IPS-18a (cell line): ENCODE measurements around the gene ATP4A.
"Not testable (repeated sequence)": the region's sequence is repeated elsewhere in the genome, so short reads cannot be mapped to it uniquely, and the experiment has no call there.

Experiments used
- H3K27ac ChIP-seq: one replicate; pipeline ENCODE4 v1.5.1; 2013; ENCODE audit warnings: low read length
- H3K27me3 ChIP-seq: one replicate; pipeline ENCODE4 v1.6.1; 2013; ENCODE audit warnings: mild to moderate bottlenecking, low read length; ENCODE audit not compliant: control insufficient read depth, insufficient read depth
- H3K36me3 ChIP-seq: one replicate; pipeline ENCODE4 v1.6.1; 2013; ENCODE audit warnings: low read depth, low read length; ENCODE audit not compliant: control insufficient read depth
- H3K4me1 ChIP-seq: one replicate; pipeline ENCODE4 v1.6.1; 2013; ENCODE audit warnings: low read depth, low read length; ENCODE audit not compliant: control insufficient read depth
- H3K4me3 ChIP-seq: one replicate; pipeline ENCODE4 v1.5.1; 2013; ENCODE audit warnings: low read length
- H3K9ac ChIP-seq: one replicate; pipeline ENCODE4 v1.6.1; 2013; ENCODE audit warnings: mild to moderate bottlenecking, low read length, moderate library complexity
- H3K9me3 ChIP-seq: one replicate; pipeline ENCODE4 v1.6.1; 2013; ENCODE audit warnings: low read depth, low read length; ENCODE audit not compliant: control insufficient read depth

ATP4A gene

GRCh38 chr19:35595026-35595425, 31.6 kb upstream of the ATP4A start:
- H3K9me3 ChIP-seq, H3K27me3 ChIP-seq, H3K4me1 ChIP-seq, H3K9ac ChIP-seq, H3K36me3 ChIP-seq, H3K27ac ChIP-seq, H3K4me3 ChIP-seq: not testable (repeated sequence)

GRCh38 chr19:35592226-35592625, 28.8 kb upstream of the ATP4A start:
- H3K9me3 ChIP-seq = no peaks in the 10 kb centered on the region

GRCh38 chr19:35590875-35591274, 27.4 kb upstream of the ATP4A start:
- Histone ChIP-seq H3K9me3 (no peaks in the 10 kb centered on the region), H3K4me1 (no peaks in the 10 kb centered on the region), H3K27me3 (peaks cover 11% of the 10 kb centered on the region), H3K9ac (no peak overlapping the region), H3K27ac (no peak overlapping the region), H3K4me3 (no peak overlapping the region), H3K36me3 (no peaks in the 10 kb centered on the region)

More at GRCh38 chr19:35592226-35592625, 28.8 kb upstream of the ATP4A start:
- H3K27ac ChIP-seq = no peak overlapping the region
- H3K4me1 ChIP-seq = no peaks in the 10 kb centered on the region
- no peak overlapping the region for H3K9ac ChIP-seq
- H3K36me3 ChIP-seq = no peaks in the 10 kb centered on the region
- peaks cover 10% of the 10 kb centered on the region for H3K27me3 ChIP-seq
- H3K4me3 ChIP-seq = no peak overlapping the region

GRCh38 chr19:35587321-35587720, 23.9 kb upstream of the ATP4A start:
- no peaks in the 10 kb centered on the region for H3K4me1 ChIP-seq
- no peak overlapping the region for H3K9ac ChIP-seq
- H3K36me3 ChIP-seq = no peaks in the 10 kb centered on the region
- H3K27me3 ChIP-seq = peaks cover 22% of the 10 kb centered on the region
- no peak overlapping the region for H3K4me3 ChIP-seq
- H3K9me3 ChIP-seq = no peaks in the 10 kb centered on the region
- H3K27ac ChIP-seq = no peak overlapping the region

- no peak within 1 kb of the TSS for H3K4me3 ChIP-seq
- no peak within 1 kb of the TSS for H3K27ac ChIP-seq
- H3K9me3 ChIP-seq = no peaks in the 10 kb centered on the region
- H3K9ac ChIP-seq = no peak within 1 kb of the TSS
- peaks cover 22% of the 10 kb centered on the region for H3K27me3 ChIP-seq
- H3K4me1 ChIP-seq = no peaks in the 10 kb centered on the region
- no peaks in the 10 kb centered on the region for H3K36me3 ChIP-seq
Observed at GRCh38 chr19:35585848-35586247, 22.4 kb upstream of the ATP4A start, which contains the start of gene PMIS2. Gene PMIS2, plus strand, starts transcription at chr19:35586173. Its CDS starts 87 bp downstream, at chr19:35586260.

- H3K27ac ChIP-seq = no peak overlapping the region
- no peak overlapping the region for H3K9ac ChIP-seq
- H3K27me3 ChIP-seq = peaks cover 17% of the 10 kb centered on the region
- H3K4me3 ChIP-seq = no peak overlapping the region
- H3K4me1 ChIP-seq = no peaks in the 10 kb centered on the region
- H3K9me3 ChIP-seq = no peaks in the 10 kb centered on the region
- no peaks in the 10 kb centered on the region for H3K36me3 ChIP-seq
Observed at GRCh38 chr19:35582760-35583159, 19.3 kb upstream of the ATP4A start.

- Histone ChIP-seq H3K9me3 (no peaks in the 10 kb centered on the region), H3K4me3 (no peak overlapping the region), H3K27me3 (no peaks in the 10 kb centered on the region), H3K36me3 (no peaks in the 10 kb centered on the region), H3K4me1 (no peaks in the 10 kb centered on the region), H3K27ac (no peak overlapping the region), H3K9ac (no peak overlapping the region)
Observed at GRCh38 chr19:35578707-35579106, 15.2 kb upstream of the ATP4A start.

GRCh38 chr19:35577918-35578317, 14.5 kb upstream of the ATP4A start:
- H3K9me3 ChIP-seq = no peaks in the 10 kb centered on the region
- no peak overlapping the region for H3K9ac ChIP-seq
- H3K36me3 ChIP-seq = no peaks in the 10 kb centered on the region
- no peak overlapping the region for H3K27ac ChIP-seq
- no peaks in the 10 kb centered on the region for H3K4me1 ChIP-seq
- no peaks in the 10 kb centered on the region for H3K27me3 ChIP-seq
- H3K4me3 ChIP-seq = no peak overlapping the region

- H3K4me3 ChIP-seq = no peak overlapping the region
- no peaks in the 10 kb centered on the region for H3K36me3 ChIP-seq
- no peaks in the 10 kb centered on the region for H3K9me3 ChIP-seq
- no peaks in the 10 kb centered on the region for H3K27me3 ChIP-seq
- no peak overlapping the region for H3K9ac ChIP-seq
- no peaks in the 10 kb centered on the region for H3K4me1 ChIP-seq
- H3K27ac ChIP-seq = no peak overlapping the region
Observed at GRCh38 chr19:35571406-35571965, 8.0 kb upstream of the ATP4A start.

- H3K4me1 ChIP-seq = no peaks in the 10 kb centered on the region
- H3K27me3 ChIP-seq = no peaks in the 10 kb centered on the region
- H3K9ac ChIP-seq = no peak overlapping the region
- no peaks in the 10 kb centered on the region for H3K9me3 ChIP-seq
- H3K4me3 ChIP-seq = no peak overlapping the region
- no peaks in the 10 kb centered on the region for H3K36me3 ChIP-seq
- H3K27ac ChIP-seq = no peak overlapping the region
Observed at GRCh38 chr19:35569281-35569781, 5.9 kb upstream of the ATP4A start.

- H3K4me3 ChIP-seq = no peak overlapping the region
- H3K9me3 ChIP-seq = no peaks in the 10 kb centered on the region
- H3K27ac ChIP-seq = no peak overlapping the region
- no peaks in the 10 kb centered on the region for H3K4me1 ChIP-seq
- H3K27me3 ChIP-seq = no peaks in the 10 kb centered on the region
- no peak overlapping the region for H3K9ac ChIP-seq
- H3K36me3 ChIP-seq = no peaks in the 10 kb centered on the region
Observed at GRCh38 chr19:35566738-35567137, 3.3 kb upstream of the ATP4A start.

- no peaks in the 10 kb centered on the region for H3K9me3 ChIP-seq
- H3K36me3 ChIP-seq = no peaks in the 10 kb centered on the region
- H3K27ac ChIP-seq = no peak overlapping the region
- no peaks in the 10 kb centered on the region for H3K27me3 ChIP-seq
- no peak overlapping the region for H3K9ac ChIP-seq
- no peaks in the 10 kb centered on the region for H3K4me1 ChIP-seq
- no peak overlapping the region for H3K4me3 ChIP-seq
Observed at GRCh38 chr19:35565016-35565856, 1.8 kb upstream of the ATP4A start.
